GM12872 (cell line): ENCODE data around the gene DPF3.

Experiments
- CTCF ChIP-seq: IDR thresholded peaks from 3 replicates; pipeline ENCODE4 v1.5.1; 2011; ENCODE audit warnings: low read depth, mild to moderate bottlenecking, low read length, moderate library complexity; ENCODE audit not compliant: insufficient read depth

The DPF3 gene

GRCh38 chr14:72598306-72598705, 295.6 kb downstream of the DPF3 start:
- no peak for TF ChIP-seq CTCF

GRCh38 chr14:72597252-72598233, 296.4 kb downstream of the DPF3 start:
- TF ChIP-seq CTCF: no peak

- no peak for TF ChIP-seq CTCF
These were observed 298.6 kb downstream of the DPF3 start for GRCh38 chr14:72595152-72595862.

GRCh38 chr14:72594099-72594901, 299.6 kb downstream of the DPF3 start:
- no peak for TF ChIP-seq CTCF

- TF ChIP-seq CTCF: no peak
These were observed 302.5 kb downstream of the DPF3 start for GRCh38 chr14:72591391-72591790.

GRCh38 chr14:72590577-72590976, 303.3 kb downstream of the DPF3 start:
- no peak for TF ChIP-seq CTCF

GRCh38 chr14:72589652-72590051, 304.2 kb downstream of the DPF3 start:
- TF ChIP-seq CTCF: no peak
